ENCODE measurements around the gene PITX2. TPM values are rescaled to one million over a fixed set of nuclear protein-coding genes. Genes with fewer than 3 reads are reported as not detected.
A peak's percentile ranks its signal among the peaks of the same experiment; 100 is the strongest.

The PITX2 gene
- total and polyA plus RNA-seq, 2 of the 13 experiments (the other 11 are each of a cell fraction or from before 2014, with no cell fraction given), result not detected

DNA sequence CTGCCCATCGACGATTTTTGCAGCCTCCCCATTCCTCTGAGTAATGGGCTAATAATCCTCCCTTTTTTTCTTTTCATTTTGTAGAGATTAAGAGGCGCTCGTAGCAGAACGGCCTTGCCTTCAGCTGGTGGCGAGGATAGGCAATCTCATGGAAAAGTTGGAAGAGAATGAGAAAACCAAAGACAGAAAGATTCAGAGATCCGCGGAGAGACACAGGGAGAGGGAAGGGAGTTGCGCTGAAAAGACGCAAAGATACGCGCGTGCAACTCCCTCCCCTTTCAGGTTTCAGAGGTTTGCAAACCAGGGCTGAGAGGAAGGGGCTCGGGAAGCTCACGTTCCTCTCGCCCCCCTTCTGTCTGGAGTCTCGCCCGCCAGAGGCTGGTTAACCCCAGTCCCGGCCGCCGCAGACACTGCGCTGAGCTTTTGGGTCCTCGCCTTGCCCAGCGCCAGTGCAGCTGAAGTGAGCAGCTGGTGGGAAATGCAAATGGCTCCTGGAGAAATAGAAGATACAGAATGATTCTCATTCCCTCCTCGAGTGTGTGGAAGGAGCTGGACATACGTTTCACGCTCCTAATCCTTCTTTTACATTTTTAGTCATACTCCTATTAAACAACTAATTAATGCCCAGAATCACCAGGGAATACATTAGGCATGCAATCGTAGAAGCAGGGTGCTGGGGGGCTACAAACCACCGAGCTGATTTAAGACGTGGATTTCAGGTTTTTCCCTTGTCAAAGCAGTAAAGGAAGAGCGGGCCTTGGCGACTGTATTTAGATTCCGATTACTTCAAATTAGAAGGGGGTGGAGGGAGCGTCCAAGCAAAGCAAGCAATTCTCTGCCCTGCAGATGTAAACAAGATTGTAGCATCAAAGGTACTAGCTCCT lies 16.6 kb upstream of the PITX2 start:
- ATAC-seq (no peak), DNase-seq (ENCODE audit: low spot score) (no peak), FAIRE-seq (no peak)
- no peaks in the 10 kb centered on the region for H4K20me1 ChIP-seq (ENCODE audit: insufficient read depth, low read length)
- no peaks in the 10 kb centered on the region for H3K9me3 ChIP-seq (ENCODE audit: low read length)
- H3K4me3 ChIP-seq (replicated peaks in 1 of 3; ENCODE audit: insufficient read depth in 1 of 3, low read depth in 2 of 3, low read length in 3 of 3), result no peak overlapping the region
- CTCF ChIA-PET (ENCODE audit: low intra/inter-chr PET ratio, low total read pairs), result no interaction called here
- no TSS peak for BruUV-seq (replicated peaks)
- H3K9ac ChIP-seq (ENCODE audit: insufficient read depth, low read depth, low read length), result no peak overlapping the region
- WGBS (ENCODE audit: low lambda C conversion rate), result 24% methylated on average over 26 of the region's 34 CpGs
- in situ Hi-C loops (cut with HindIII; ENCODE audit: extremely low pct_ligation_motif_present, low pct_unique_long_range_greater_than_20kb), result no loop called here
- intact Hi-C loops (cut with micrococcal nuclease; ENCODE audit: unreplicated experiment), result no loop called here
- no peaks in the 10 kb centered on the region for H3K36me3 ChIP-seq (replicated peaks in 1 of 2; ENCODE audit: control insufficient read depth in 1 of 2, insufficient read depth in 2 of 2, low read length in 2 of 2)
- no peaks in the 10 kb centered on the region for H3K79me2 ChIP-seq (ENCODE audit: insufficient read depth, low read length)
- no peak overlapping the region for H3K27ac ChIP-seq (ENCODE audit: extremely low read length, insufficient read depth, low read length)
- POLR2A ChIA-PET, result no interaction called here
- TF ChIP-seq ARHGAP35 (CRISPR knock-in tag; IDR thresholded peaks at IDR 0.05; ENCODE audit: borderline replicate concordance) (no peak), KLF11 (CRISPR knock-in tag; IDR thresholded peaks at IDR 0.05) (no peak)
- H3K27me3 ChIP-seq (ENCODE audit: control insufficient read depth in 1 of 2, insufficient read depth in 2 of 2, low read length in 2 of 2), result peaks cover 0 to 77% of the 10 kb centered on the region in 2 experiments
- no peak overlapping the region for H3K4me2 ChIP-seq (ENCODE audit: low read depth, low read length)
- no peak overlapping the region for H2AFZ ChIP-seq (ENCODE audit: low read length)
- peaks cover 25% of the 10 kb centered on the region for H3K4me1 ChIP-seq (ENCODE audit: insufficient read depth, low read length)

DNA sequence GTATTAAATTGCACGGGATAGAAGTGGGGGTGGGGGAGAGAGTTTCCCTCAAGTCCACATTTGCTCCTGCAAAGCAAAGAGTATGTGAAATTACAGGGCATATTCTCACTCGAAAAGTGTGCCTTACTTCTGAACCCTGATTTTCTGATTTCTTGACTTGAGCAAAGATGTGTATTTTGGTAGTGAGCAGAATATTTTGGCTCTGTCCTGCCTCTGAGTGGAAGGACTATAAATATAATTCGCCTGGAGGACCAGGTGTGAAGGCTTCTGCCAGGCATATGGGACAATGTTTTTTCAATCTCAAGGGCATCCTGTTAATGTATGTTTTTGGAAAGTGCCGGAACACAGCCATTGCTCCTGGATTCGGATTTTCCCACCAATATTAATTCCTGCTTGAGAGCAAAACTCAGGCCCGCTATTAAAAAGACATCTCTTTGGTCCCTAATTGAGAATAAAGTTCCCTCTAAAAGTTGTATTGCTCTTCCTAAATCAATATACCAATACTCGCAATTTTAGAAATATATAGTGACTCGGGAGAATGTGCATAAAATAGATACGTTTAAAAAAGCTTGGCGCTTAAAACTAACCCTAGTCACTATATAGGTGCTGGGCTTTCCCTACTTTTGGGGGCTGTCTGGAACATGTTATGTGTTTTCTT lies 15.3 kb upstream of the PITX2 start:
- Histone ChIP-seq H3K4me3 (replicated peaks in 1 of 3; ENCODE audit: insufficient read depth in 1 of 3, low read depth in 2 of 3, low read length in 3 of 3) (no peak overlapping the region), H4K20me1 (ENCODE audit: insufficient read depth, low read length) (no peaks in the 10 kb centered on the region), H3K27ac (ENCODE audit: extremely low read length, insufficient read depth, low read length) (no peak overlapping the region), H3K36me3 (replicated peaks in 1 of 2; ENCODE audit: control insufficient read depth in 1 of 2, insufficient read depth in 2 of 2, low read length in 2 of 2) (no peaks in the 10 kb centered on the region), H3K79me2 (ENCODE audit: insufficient read depth, low read length) (no peaks in the 10 kb centered on the region), H3K9me3 (ENCODE audit: low read length) (no peaks in the 10 kb centered on the region), H3K4me2 (ENCODE audit: low read depth, low read length) (no peak overlapping the region), H3K9ac (ENCODE audit: insufficient read depth, low read depth, low read length) (no peak overlapping the region), H3K4me1 (ENCODE audit: insufficient read depth, low read length) (peaks cover 13% of the 10 kb centered on the region), H3K27me3 (ENCODE audit: control insufficient read depth in 1 of 2, insufficient read depth in 2 of 2, low read length in 2 of 2) (peaks cover 0 to 86% of the 10 kb centered on the region in 2 experiments), H2AFZ (ENCODE audit: low read length) (no peak overlapping the region)
- ATAC-seq (no peak), FAIRE-seq (no peak), DNase-seq (ENCODE audit: low spot score) (no peak)
- POLR2A ChIA-PET, result no interaction called here
- no TSS peak for BruUV-seq (replicated peaks)
- 11% methylated on average over 10 of the region's 10 CpGs for WGBS (ENCODE audit: low lambda C conversion rate)
- CTCF ChIA-PET (ENCODE audit: low intra/inter-chr PET ratio, low total read pairs), result no interaction called here
- in situ Hi-C loops (cut with HindIII; ENCODE audit: extremely low pct_ligation_motif_present, low pct_unique_long_range_greater_than_20kb), result no loop called here
- intact Hi-C loops (cut with micrococcal nuclease; ENCODE audit: unreplicated experiment), result no loop called here
- TF ChIP-seq CBX2 (IDR thresholded peaks at IDR 0.05; ENCODE audit: low read depth, low read length), result 0 out of 2 replicates have a peak, but pooled peaks have one; percentile 16
- TF ChIP-seq CBX2 (CRISPR knock-in tag; IDR thresholded peaks at IDR 0.05; ENCODE audit: low read depth), result no peak
- TF ChIP-seq TSC22D2 (CRISPR knock-in tag; IDR thresholded peaks at IDR 0.05; ENCODE audit: borderline replicate concordance), result no peak
